Heart right ventricle (tissue), 16 donors: ENCODE measurements around the gene RAD51C. TPM values are rescaled to one million over a fixed set of nuclear protein-coding genes. Genes with fewer than 3 reads are reported as not detected.

Experiments
- ATAC-seq, 8 donors: fragments of 200-7000 bp; cut with Tn5 transposase; one replicate each; pipeline ENCODE4 v1.9.1; 2020; ENCODE audit warnings: mild to moderate bottlenecking in 8 of 8, moderate library complexity in 8 of 8, moderate number of reproducible peaks in 1 of 8
- DNase-seq, 2 donors: peaks; one replicate each; pipeline ENCODE4 v3.0.0-alpha.2; 2020
- H3K27ac ChIP-seq, 10 donors: fragments of 200-600 bp; sonication (generic) in 2 of 10; one replicate each; pipeline versions ENCODE4 v1.5.0 to v1.8.0; 2020 to 2022; ENCODE audit warnings: mild to moderate bottlenecking in 3 of 10
- H3K27me3 ChIP-seq, 7 donors: fragments of 200-600 bp; one replicate each; pipeline ENCODE4 v1.8.0; 2021 to 2022; ENCODE audit warnings: mild to moderate bottlenecking in 2 of 7
- H3K36me3 ChIP-seq, 9 donors: fragments of 200-600 bp; sonication (generic) in 1 of 9; one replicate each; pipeline versions ENCODE4 v1.5.0 to v1.8.0; 2020 to 2022; ENCODE audit warnings: mild to moderate bottlenecking in 2 of 9
- H3K4me1 ChIP-seq, 9 donors: fragments of 200-600 bp; sonication (generic) in 1 of 9; one replicate each; pipeline versions ENCODE4 v1.5.0 to v1.8.0; 2020 to 2022; ENCODE audit warnings: mild to moderate bottlenecking in 4 of 9
- H3K4me3 ChIP-seq, 10 donors: fragments of 200-600 bp; sonication (generic) in 2 of 10; one replicate each; pipeline versions ENCODE4 v1.5.0 to v1.8.0; 2020 to 2022; ENCODE audit warnings: mild to moderate bottlenecking in 7 of 10, moderate library complexity in 2 of 10
- H3K9me3 ChIP-seq, 11 donors: fragments of 200-600 bp in 10 of 11; sonication (generic) in 2 of 11; one replicate each; pipeline versions ENCODE4 v1.5.0 to v1.8.0; 2013 to 2022; ENCODE audit warnings: mild to moderate bottlenecking in 2 of 11, control low read depth in 1 of 11, moderate library complexity in 1 of 11
- CTCF ChIP-seq, 9 donors: fragments of 200-600 bp; sonication (generic) in 2 of 9; IDR thresholded peaks; one replicate each; pipeline versions ENCODE4 v1.5.0 to v1.8.0; 2021 to 2022; ENCODE audit warnings: antibody characterized with exemption in 9 of 9, mild to moderate bottlenecking in 5 of 9, moderate library complexity in 1 of 9
- WGBS, 2 donors: extraction: QIAGEN DNeasy Blood & Tissue Kit; methylation state at CpG; one replicate each; pipeline ENCODE4 v1.1.7; 2013; ENCODE audit warnings: inconsistent platforms in 1 of 2; 5-methylcytosine and 5-hydroxymethylcytosine counted together
- intact Hi-C, 10 donors: fragments of 100-400 bp; cut with DNase I; formaldehyde crosslinking; loops; one replicate each; pipeline versions ENCODE4 v1.11.1 to v1.14.2; 2022
- polyA plus RNA-seq, 2 donors: library from polyadenylated mRNA; stranded (reverse); fragments of 200-250 nt; gene quantifications; one replicate each; pipeline ENCODE4 v1.2.3, GENCODE V29; 2013
- total RNA-seq, 10 donors: library from RNA; stranded (reverse); fragmentation: NEBNext Ultra II Directional in 3 of 10; extraction: Animal tissue kit (Norgen Biotek cat#: 25700) in 3 of 10; gene quantifications; one replicate each; pipeline versions ENCODE4 v1.2.1 to v1.2.4, GENCODE V29; 2021 to 2023
- donor health status: Arrhythmogenic right ventricular cardiomyopathy.
- donor health status: ischemic (EF 13 %, LVEDD 7.1; RV severe dilation, severe dysfunction).
- donor health status: healthy with polysubstance abuse.
- donor health status: DM: no; HTN: yes; CAD: no.
- donor health status: DM: no; HTN: no; CAD: no.
- donor health status: ischemic (EF 25% LVEDD 6.9; RV normal size, moderate dysfunction).
- donor health status: ischemic (EF 25% LVEDD 5.7; RV mildly dilated, moderate dysfunction).
- donor health status: healthy.
- donor health status: DM: yes; HTN: yes; CAD: no.
- donor health status: Ischemic cardiomyopathy.
- donor health status: ischemic (EF 35%, LVEDD 5.7; RV mildly dilated, moderate dysfunction).
- donor health status: nonischemic (EF 11% LVEDD 7.7; RV severe dilation, severe dysfunction).
- donor health status: DM: yes; HTN: yes; CAD: no.
- donor health status: PGD.
- donor health status: ischemic (EF 29% LVEDD 5.4; RV normal size, mild dysfunction).
- donor health status: nonischemic (EF 23%, LVEDD 6.1; RV moderate dilation, normal function).

Gene RAD51C
- total and polyA plus RNA-seq, 12 donors: 19.4 to 40.7 (median 36.2) TPM

- Histone ChIP-seq H3K27ac (no peak overlapping the region), H3K36me3 (no peaks in the 10 kb centered on the region), H3K9me3 (no peaks in the 10 kb centered on the region), H3K27me3 (peaks cover 0 to 5% (median 0%) of the 10 kb centered on the region in 7 donors), H3K4me1 (peaks cover 0 to 8% (median 0%) of the 10 kb centered on the region in 9 donors), H3K4me3 (no peak overlapping the region)
- DNase-seq (no peak), ATAC-seq (no peak)
- 87 to 90% methylated on average over 2 of the region's 2 CpGs for WGBS, 2 donors
- no peak for TF ChIP-seq CTCF (IDR thresholded peaks at IDR 0.05)
- intact Hi-C loops: no loop called here
These were observed 28.1 kb upstream of the RAD51C start for GRCh38 chr17:58664302-58664701.

GRCh38 chr17:58665946-58666857 is 26.2 kb upstream of the RAD51C start:
- ATAC-seq (peak in 1 of 8 donors; percentile 19), DNase-seq (no peak)
- Histone ChIP-seq H3K27ac (peak overlapping the region in 7 of 10 donors; percentile 35 to 68 (median 52)), H3K4me3 (peak overlapping the region in 7 of 10 donors; percentile 6 to 44 (median 25)), H3K4me1 (peaks cover 0 to 7% (median 0%) of the 10 kb centered on the region in 9 donors), H3K36me3 (no peaks in the 10 kb centered on the region), H3K27me3 (peaks cover 0 to 5% (median 0%) of the 10 kb centered on the region in 7 donors), H3K9me3 (no peaks in the 10 kb centered on the region)
- WGBS, 2 donors: 87 to 92% methylated on average over 25 of the region's 25 CpGs
- intact Hi-C loops: no loop called here
- no peak for TF ChIP-seq CTCF (IDR thresholded peaks at IDR 0.05)

- Histone ChIP-seq H3K27ac (peak overlapping the region in 7 of 10 donors; percentile 35 to 68 (median 52)), H3K4me3 (peak overlapping the region in 7 of 10 donors; percentile 6 to 44 (median 25)), H3K4me1 (peaks cover 0 to 7% (median 0%) of the 10 kb centered on the region in 9 donors), H3K9me3 (no peaks in the 10 kb centered on the region), H3K36me3 (no peaks in the 10 kb centered on the region), H3K27me3 (peaks cover 0 to 5% (median 0%) of the 10 kb centered on the region in 7 donors)
- 33 to 40% methylated on average over 19 of the region's 19 CpGs for WGBS, 2 donors
- no peak for TF ChIP-seq CTCF (IDR thresholded peaks at IDR 0.05)
- DNase-seq: peak; percentile 66 to 87
- intact Hi-C loops: no loop called here
- peak; percentile 67 to 93 (median 86) for ATAC-seq
These were observed 25.5 kb upstream of the RAD51C start for GRCh38 chr17:58666858-58667267.

- WGBS, 2 donors: 71 to 92% methylated on average over 1 of the region's 1 CpG
- no peak overlapping the region for H3K4me3 ChIP-seq
- no peaks in the 10 kb centered on the region for H3K9me3 ChIP-seq
- no peak for TF ChIP-seq CTCF (IDR thresholded peaks at IDR 0.05)
- H3K27ac ChIP-seq: peak overlapping the region in 1 of 10 donors; percentile 52
- intact Hi-C loops: no loop called here
- no peaks in the 10 kb centered on the region for H3K36me3 ChIP-seq
- peaks cover 0 to 5% (median 0%) of the 10 kb centered on the region in 7 donors for H3K27me3 ChIP-seq
- H3K4me1 ChIP-seq: peaks cover 0 to 7% (median 0%) of the 10 kb centered on the region in 9 donors
- ATAC-seq (no peak), DNase-seq (no peak)
These were observed 24.3 kb upstream of the RAD51C start for GRCh38 chr17:58667934-58668597.
